Left lung (tissue), 10 donors: Measurements from ENCODE around the gene GLCE. TPM values are rescaled to one million over a fixed set of nuclear protein-coding genes. Genes with fewer than 3 reads are reported as not detected.

Source experiments
- ATAC-seq: fragments of 200-7000 bp; cut with Tn5 transposase; one replicate; pipeline ENCODE4 v1.9.1; 2020; ENCODE audit warnings: moderate library complexity
- DNase-seq, 4 donors: peaks; one replicate each; pipeline ENCODE4 v3.0.0-alpha.2; 2013 to 2020
- H3K27ac ChIP-seq, 2 donors: fragments of 200-600 bp; sonication (generic) in 1 of 2; one replicate each; pipeline versions ENCODE4 v1.5.0 to v1.8.0; 2020 to 2021
- H3K27me3 ChIP-seq, 2 donors: fragments of 200-600 bp; sonication (generic) in 1 of 2; one replicate each; pipeline versions ENCODE4 v1.5.0 to v1.8.0; 2020 to 2021
- H3K36me3 ChIP-seq, 2 donors: fragments of 200-600 bp; sonication (generic) in 1 of 2; one replicate each; pipeline versions ENCODE4 v1.5.0 to v1.8.0; 2020 to 2021
- H3K4me1 ChIP-seq, 2 donors: fragments of 200-600 bp; one replicate each; pipeline ENCODE4 v1.8.0; 2021
- H3K4me3 ChIP-seq, 2 donors: fragments of 200-600 bp; sonication (generic) in 1 of 2; one replicate each; pipeline versions ENCODE4 v1.5.0 to v1.8.0; 2020 to 2021; ENCODE audit warnings: mild to moderate bottlenecking in 1 of 2
- H3K9me3 ChIP-seq, 2 donors: fragments of 200-600 bp; sonication (generic) in 1 of 2; one replicate each; pipeline versions ENCODE4 v1.5.0 to v1.8.0; 2020 to 2021
- intact Hi-C, 2 donors: fragments of 100-400 bp; cut with DNase I; formaldehyde crosslinking; loops; one replicate each; pipeline versions ENCODE4 v1.11.2 to v1.14.2; 2022
- polyA plus RNA-seq, 6 donors: library from polyadenylated mRNA; unstranded; fragments of 120-200 nt; gene quantifications; one replicate each; pipeline ENCODE4 v1.2.1, GENCODE V29; 2013; ENCODE audit not compliant: insufficient read length in 6 of 6
- total RNA-seq, 2 donors: library from RNA; stranded (reverse); fragmentation: NEBNext Ultra II Directional; extraction: Animal tissue kit (Norgen Biotek cat#: 25700); gene quantifications; one replicate each; pipeline ENCODE4 v1.2.1, GENCODE V29; 2021
- TF ChIP-seq, protein P1 (sequence below), 2 donors: fragments of 200-600 bp; sonication (generic) in 1 of 2; IDR thresholded peaks; one replicate each; pipeline versions ENCODE4 v1.5.0 to v1.8.0; 2021; ENCODE audit warnings: antibody characterized with exemption in 2 of 2
- donor health status: DM: no; HTN: yes; CAD: no.
- donor health status: DM: no; HTN: no; CAD: no.

GLCE gene
- total and polyA plus RNA-seq, 8 donors: 18.2 to 66.6 (median 60.6) TPM

DNA sequence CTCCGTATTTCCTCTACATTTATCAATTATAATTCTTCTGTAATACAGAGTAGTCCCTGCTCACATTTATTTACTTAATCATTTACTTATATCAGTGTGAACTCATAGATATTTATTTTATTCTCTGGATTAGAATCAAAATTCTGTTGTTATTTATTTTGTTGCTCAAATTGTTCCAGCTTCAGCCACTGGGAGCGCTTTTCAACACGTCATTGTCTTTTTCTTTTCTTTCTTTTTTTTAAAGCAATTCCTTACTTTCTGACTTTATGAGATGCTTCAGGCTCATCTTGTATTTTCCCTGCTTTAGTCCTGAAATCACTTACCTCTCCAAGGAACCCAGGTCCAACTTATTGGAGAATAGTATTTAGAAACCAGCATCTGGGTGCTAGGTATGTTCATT, 53.4 kb downstream of the GLCE start:
- ATAC-seq (no peak), DNase-seq (no peak)
- Histone ChIP-seq H3K27ac (no peak overlapping the region), H3K27me3 (no peaks in the 10 kb centered on the region), H3K4me3 (no peak overlapping the region), H3K9me3 (no peaks in the 10 kb centered on the region), H3K36me3 (no peaks in the 10 kb centered on the region), H3K4me1 (no peaks in the 10 kb centered on the region)
- intact Hi-C loops: no loop called here
- TF ChIP-seq, protein P1, sequence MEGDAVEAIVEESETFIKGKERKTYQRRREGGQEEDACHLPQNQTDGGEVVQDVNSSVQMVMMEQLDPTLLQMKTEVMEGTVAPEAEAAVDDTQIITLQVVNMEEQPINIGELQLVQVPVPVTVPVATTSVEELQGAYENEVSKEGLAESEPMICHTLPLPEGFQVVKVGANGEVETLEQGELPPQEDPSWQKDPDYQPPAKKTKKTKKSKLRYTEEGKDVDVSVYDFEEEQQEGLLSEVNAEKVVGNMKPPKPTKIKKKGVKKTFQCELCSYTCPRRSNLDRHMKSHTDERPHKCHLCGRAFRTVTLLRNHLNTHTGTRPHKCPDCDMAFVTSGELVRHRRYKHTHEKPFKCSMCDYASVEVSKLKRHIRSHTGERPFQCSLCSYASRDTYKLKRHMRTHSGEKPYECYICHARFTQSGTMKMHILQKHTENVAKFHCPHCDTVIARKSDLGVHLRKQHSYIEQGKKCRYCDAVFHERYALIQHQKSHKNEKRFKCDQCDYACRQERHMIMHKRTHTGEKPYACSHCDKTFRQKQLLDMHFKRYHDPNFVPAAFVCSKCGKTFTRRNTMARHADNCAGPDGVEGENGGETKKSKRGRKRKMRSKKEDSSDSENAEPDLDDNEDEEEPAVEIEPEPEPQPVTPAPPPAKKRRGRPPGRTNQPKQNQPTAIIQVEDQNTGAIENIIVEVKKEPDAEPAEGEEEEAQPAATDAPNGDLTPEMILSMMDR (IDR thresholded peaks at IDR 0.05): no peak

DNA sequence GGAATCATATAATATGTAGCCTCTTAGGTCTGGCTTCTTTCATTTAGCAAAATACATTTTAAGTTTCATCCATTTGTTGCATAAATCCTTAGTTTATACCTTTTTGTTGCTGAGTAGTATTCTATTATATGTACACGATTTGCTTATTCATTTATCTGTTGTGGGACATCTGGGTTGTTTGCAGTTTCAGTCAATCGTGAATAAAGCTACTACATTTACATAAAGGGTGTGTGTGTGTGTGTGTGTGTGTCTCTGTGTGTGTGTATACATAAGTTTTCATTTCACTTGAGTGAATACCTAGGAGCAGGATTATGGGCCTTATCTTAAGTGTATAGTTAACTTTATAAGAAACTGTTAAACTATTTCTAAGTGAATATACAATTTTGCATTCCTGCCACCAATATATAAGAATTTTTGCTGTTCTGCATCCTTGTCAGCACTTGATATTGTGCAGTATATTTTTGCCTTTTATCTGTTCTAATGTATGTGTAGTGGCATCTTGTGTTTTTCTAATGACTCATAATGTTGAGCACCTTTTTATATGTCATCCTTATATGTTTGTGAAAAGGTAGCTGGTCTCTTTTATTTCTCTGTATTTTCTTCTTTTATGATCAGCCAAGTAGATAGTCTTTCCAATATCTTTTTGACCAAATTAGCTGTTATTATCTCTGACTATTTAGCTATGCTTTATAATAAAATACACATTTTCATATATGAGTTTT, 55.0 kb downstream of the GLCE start:
- no peak overlapping the region for H3K4me3 ChIP-seq

DNA sequence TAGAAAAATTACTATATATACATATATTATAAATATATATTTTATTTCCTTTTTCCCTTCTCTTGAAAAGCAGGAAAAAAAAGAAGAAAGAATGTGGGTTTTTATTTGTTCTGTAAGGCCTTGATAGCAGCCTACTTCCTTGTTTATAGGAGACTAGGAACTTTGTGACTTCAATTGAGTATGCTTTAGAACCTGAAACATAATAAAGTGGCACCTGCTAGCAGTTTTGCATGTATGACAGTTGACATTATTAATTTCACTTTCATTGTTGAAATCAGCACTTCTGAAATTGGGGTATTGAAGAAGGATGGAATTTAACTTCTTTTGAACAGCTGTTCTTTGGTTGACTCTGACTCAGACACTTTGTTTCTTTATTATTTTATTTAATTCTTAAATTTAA, 56.9 kb downstream of the GLCE start:
- no peaks in the 10 kb centered on the region for H3K27me3 ChIP-seq

More for the DNA sequence above, 55.0 kb downstream of the GLCE start:
- TF ChIP-seq, protein P1 (IDR thresholded peaks at IDR 0.05): no peak
- H3K27me3 ChIP-seq: no peaks in the 10 kb centered on the region
- H3K36me3 ChIP-seq: no peaks in the 10 kb centered on the region
- no peak overlapping the region for H3K27ac ChIP-seq
- DNase-seq: no peak
- H3K4me1 ChIP-seq: no peaks in the 10 kb centered on the region
- ATAC-seq: no peak
- H3K9me3 ChIP-seq: no peaks in the 10 kb centered on the region
- intact Hi-C loops: no loop called here

DNA sequence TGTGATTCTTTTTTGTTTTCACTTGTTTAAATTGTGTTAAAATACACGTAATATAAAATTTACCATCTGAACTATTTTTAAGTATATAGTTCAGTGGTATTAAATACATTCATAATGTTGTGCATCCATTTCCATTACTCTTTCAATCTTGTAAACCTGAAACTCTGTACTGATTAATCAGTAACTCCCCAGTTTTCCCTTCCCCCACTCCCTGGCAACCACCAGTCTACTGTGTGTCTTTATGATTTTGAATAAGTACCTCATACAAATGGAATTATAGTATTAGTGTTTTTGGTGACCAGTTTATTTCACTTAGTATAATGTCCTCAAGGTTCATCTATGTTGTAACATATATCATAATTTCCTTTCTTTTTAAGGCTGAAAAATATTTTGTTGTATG, 59.3 kb downstream of the GLCE start:
- TF ChIP-seq, protein P1 (IDR thresholded peaks at IDR 0.05): no peak
- Histone ChIP-seq H3K27ac (no peak overlapping the region), H3K4me1 (no peaks in the 10 kb centered on the region), H3K27me3 (no peaks in the 10 kb centered on the region), H3K36me3 (no peaks in the 10 kb centered on the region), H3K9me3 (peaks cover 0 to 11% of the 10 kb centered on the region in 2 donors), H3K4me3 (no peak overlapping the region)
- intact Hi-C loops: no loop called here
- ATAC-seq: no peak
- DNase-seq: no peak

More for the DNA sequence above, 56.9 kb downstream of the GLCE start:
- no peaks in the 10 kb centered on the region for H3K9me3 ChIP-seq
- H3K4me1 ChIP-seq: no peaks in the 10 kb centered on the region
- no peak overlapping the region for H3K27ac ChIP-seq
- no peak overlapping the region for H3K4me3 ChIP-seq
- H3K36me3 ChIP-seq: no peaks in the 10 kb centered on the region
- ATAC-seq (no peak), DNase-seq (no peak)
- intact Hi-C loops: no loop called here
- TF ChIP-seq, protein P1 (IDR thresholded peaks at IDR 0.05): no peak

DNA sequence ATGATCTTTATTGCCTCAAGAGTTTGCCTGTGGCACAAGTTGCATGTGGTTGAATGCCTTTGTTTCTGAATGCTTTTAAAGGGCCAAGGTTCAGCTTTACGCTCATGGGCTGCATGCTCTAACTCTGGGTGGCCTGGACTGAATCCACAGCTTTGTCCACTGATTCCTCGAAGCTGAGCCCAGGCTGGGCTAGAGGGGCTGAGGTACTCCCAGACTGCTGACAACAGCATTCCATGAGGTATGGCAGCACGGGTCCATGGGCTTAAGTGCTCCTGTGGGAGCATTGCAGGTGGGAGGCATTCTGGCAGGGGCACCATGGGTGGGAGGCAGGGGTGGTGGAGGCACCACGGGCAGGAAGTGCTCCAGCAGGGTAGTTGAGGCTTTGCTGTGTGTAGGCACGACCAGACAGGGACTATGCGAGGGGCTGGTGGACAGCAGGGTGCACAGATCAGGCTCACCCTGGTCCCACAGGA, 61.6 kb downstream of the GLCE start:
- H3K36me3 ChIP-seq: no peaks in the 10 kb centered on the region
- peaks cover 0 to 11% of the 10 kb centered on the region in 2 donors for H3K9me3 ChIP-seq
- no peaks in the 10 kb centered on the region for H3K4me1 ChIP-seq
- ATAC-seq (no peak), DNase-seq (no peak)
- TF ChIP-seq, protein P1 (IDR thresholded peaks at IDR 0.05): no peak
- intact Hi-C loops: no loop called here
- no peak overlapping the region for H3K27ac ChIP-seq
- H3K4me3 ChIP-seq: no peak overlapping the region
- H3K27me3 ChIP-seq: no peaks in the 10 kb centered on the region
